NCI-H2107 (cell line): ENCODE results near the gene ADGRD1.
"Not testable (repeated sequence)": the region's sequence is repeated elsewhere in the genome, so short reads cannot be mapped to it uniquely, and the experiment has no call there.

ENCODE experiments used
- DNase-seq: peaks from one replicate; lab custom pipeline; 2025; lab: John Stamatoyannopoulos, UW

The ADGRD1 gene

DNA sequence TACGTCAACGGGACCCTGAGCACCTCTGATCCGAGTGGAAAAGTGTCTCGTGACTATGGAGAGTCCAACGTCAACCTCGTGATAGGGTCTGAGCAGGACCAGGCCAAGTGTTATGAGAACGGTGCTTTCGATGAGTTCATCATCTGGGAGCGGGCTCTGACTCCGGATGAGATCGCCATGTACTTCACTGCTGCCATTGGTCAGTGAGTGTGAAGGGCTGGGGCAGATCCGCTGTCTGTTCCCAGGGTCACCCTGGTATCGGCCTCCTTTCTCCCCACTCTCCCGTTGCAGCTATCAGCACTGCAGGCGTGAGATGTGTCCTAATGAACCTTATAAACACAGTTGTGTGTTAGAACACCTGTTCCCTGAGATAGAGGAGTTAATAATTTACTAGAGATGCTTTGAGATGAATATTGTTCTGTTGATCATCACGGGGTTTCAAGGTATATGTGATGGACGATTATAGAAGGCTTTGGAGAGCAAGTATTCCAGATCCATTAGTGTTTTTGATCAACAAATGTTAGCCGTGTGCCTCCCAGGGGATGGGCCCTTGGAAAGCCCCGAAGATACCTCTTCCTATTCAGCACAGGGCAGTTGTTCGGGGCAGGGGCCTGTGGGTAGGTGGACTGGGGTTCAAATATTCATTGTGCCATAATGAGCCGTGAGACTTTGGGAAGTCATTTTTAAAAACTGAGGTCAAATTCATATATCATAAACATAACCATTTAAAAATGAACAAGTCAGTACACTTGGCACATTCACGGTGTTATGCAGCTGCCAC is 33.6 kb downstream of the ADGRD1 start:
- no peak for DNase-seq

DNA sequence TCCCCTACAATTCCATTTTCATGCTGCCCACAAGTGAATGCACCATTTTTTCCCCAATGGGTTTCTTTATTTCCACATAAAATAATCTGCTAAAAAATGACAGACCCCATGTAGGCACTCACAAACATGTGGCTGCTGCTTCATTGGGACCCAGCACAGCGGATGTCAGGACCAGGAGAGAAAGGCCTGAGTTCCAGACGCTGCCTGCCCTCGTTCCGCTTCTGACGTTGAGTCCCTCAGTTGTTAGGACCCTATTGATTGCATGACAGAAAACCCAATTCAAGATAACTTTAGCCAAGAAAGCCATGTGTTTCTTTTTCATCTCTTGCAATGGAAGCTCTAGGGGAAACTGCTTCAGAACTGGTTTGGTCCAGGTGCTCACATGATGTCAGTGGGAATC is 34.6 kb downstream of the ADGRD1 start:
- DNase-seq, result no peak

GRCh38 chr12:130988751-130989150 is 35.0 kb downstream of the ADGRD1 start:
- DNase-seq, result no peak

- no peak for DNase-seq
These were observed 35.7 kb downstream of the ADGRD1 start for GRCh38 chr12:130989391-130989790.

GRCh38 chr12:130990034-130990433 is 36.3 kb downstream of the ADGRD1 start:
- no peak for DNase-seq

- DNase-seq, result no peak
These were observed 38.7 kb downstream of the ADGRD1 start for GRCh38 chr12:130992448-130992847.

DNA sequence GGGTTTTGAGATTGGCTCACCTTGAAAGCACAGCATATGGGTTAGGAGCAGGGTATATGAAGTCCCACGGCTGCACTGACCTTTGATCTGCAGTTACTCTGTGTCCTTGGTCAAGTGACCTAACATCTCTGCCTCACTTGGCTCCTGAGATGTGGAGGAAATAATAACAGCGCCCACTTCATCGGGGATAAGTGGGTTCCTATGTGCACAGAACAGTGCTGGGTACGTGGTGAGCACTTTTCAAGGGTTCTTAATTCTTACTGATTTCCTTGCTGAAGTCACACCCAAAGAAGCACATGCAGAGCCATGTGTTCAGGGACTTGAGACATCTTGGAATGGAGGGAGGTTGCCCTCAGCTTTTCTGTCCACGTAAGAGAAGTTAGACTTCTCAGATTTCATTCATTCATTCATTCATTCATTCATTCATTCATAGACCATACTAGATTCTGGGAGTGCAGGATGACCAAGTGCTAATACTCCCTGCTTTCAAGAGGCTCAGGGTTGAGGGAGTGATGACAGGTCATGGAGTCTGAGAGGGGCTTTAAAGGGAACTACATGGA is 39.4 kb downstream of the ADGRD1 start:
- DNase-seq, result no peak

DNA sequence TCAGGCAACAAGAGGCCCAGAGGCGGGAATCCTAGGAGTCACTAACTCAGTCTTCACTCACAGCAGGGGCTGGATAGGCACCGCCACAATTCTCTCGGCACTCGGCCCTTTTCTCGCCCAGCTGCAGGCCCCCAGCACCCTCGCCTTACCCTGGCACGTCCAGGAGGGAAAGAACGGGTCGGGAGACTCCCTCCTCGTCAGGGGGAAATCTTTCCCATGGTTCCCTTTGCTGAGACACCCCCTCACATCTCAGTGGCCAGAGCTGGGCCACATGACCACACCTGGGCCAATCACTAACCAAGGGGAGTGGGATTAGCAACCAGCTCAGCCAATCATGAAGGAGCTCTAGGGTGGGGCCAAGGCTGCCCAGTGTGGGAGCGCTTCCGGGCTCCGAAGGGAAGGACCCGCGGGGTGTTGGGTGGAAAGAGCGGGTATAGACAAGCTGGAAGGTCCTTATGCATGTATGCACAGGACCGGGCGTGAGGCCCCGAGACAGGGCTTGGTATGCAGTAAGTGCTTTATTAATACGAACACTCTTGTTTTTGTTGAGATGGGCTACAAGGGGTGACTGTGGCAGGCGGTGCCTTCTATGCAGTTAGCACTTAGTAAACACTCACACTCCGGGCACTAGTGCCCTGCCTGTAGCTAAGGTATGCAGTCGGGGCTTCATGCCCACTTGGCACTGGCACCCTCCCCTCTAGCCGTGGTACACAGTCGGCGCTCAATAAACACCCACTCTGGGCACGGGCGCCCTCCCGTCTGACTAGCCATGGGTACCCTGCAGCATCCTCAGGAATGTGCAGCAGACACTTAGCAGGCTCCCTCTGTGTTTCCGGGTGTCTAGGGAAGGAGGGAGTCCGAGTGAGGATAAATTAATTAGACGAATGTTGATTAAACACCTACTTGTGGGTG is 40.3 kb downstream of the ADGRD1 start:
- no peak for DNase-seq

DNA sequence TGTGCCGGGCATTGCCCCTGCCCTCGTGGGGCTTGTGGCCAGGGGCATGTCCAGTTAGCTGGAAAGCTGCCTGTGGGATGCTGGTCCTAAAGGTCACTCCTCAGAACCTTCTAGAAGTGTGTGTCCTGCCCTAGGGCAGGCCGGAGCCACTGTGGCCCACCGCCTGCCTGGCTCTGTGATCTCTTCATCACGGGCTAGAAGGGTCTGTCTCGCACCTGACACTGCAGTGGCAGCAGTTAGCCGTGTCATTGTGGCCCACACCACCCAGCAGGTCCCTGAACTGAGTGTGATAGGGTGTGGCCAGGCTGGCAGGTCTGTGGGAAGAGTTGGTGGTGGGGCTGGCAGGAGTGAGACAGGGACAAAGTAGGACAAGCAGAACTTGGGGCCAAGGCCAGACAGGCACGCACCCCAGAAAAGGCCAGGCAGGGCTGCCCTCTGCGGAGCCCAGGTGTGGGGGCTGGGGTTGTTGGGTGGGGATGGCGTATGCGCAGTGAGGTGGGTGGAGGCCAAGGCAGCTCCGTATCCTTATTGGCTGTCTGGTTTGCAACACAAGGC is 41.2 kb downstream of the ADGRD1 start:
- no peak for DNase-seq

DNA sequence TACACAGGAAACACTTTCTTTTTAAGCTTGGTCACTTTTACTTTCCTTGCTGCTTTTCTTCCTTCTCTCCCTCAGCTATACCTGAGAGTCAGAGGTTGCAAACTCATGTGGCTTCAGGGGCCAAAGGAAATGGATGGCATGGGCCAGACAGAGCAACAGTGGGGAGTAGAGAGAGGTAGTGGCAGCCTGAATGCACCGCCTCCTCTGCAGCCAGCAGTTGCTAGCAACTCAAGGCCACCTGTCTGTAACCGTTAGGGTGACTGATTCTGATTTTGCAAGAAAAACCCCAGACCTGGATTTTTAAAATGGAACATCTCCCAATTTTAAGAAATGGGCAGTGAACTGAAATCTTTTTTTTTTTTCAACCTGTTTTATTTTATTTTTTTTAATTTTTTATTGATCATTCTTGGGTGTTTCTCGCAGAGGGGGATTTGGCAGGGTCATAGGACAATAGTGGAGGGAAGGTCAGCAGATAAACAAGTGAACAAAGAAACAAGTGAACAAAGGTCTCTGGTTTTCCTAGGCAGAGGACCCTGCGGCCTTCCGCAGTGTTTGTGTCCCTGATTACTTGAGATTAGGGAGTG is 41.8 kb downstream of the ADGRD1 start:
- not testable (repeated sequence) for DNase-seq

DNA sequence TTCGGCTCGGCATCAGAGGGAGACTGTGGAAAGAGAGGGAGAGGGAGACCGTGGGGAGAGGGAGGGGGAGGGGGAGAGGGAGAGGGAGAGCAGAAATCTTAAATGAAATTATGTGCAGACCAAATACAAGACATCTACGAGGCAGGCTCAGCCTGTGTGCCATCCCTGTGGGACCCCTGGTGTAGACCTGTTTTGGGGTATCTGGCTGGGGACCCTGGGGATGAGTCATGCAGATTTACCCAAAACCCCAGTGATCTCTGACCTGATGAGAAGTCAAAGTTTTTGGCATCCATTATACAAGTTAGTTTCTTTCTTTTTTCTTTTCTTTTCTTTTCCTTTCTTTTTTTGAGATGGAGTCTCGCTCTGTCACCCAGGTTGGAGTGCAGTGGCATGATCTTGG is 44.4 kb downstream of the ADGRD1 start:
- DNase-seq, result no peak

DNA sequence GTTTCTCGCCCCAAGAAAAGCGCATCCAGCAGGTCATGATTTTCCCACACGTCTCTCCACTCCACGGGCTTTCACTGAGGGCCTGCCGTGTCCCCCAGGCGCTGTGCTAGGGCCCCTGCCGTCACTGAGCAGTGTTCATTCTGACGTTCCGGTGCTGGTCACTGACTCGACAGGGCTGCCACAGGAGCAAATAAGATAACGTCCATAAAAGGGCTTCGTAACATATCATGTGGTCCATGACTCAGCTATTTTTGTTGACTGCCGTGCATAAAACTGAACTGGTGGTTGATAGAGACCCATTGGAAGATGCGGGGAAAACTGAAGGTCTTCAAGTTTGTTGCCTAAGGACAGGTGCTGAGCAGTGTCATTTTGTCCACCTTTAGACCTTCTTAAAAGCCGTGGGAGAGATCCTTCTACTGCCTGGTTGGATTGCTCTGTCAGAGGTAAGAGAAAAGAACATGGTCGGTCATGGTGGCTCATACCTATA is 46.3 kb downstream of the ADGRD1 start:
- no peak for DNase-seq

DNA sequence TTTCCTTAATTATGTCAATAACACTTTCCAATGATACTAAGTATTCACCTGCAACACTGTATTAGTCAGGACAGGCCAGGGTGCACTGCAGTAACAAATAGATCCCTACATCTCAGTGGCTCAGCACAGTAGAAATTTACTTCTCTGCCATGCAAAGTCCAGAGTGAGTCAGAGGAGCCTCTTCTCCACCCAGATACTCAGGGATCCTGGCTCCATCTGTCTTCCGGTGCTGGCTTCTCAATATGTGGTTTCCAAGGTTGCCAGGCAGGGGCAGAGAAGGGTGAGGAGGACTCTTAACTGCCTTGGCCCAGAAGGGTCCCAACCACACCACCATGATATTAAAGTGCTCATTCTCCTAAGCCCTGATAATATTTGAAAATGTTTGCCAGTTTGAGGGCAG is 47.8 kb downstream of the ADGRD1 start:
- DNase-seq, result no peak

DNA sequence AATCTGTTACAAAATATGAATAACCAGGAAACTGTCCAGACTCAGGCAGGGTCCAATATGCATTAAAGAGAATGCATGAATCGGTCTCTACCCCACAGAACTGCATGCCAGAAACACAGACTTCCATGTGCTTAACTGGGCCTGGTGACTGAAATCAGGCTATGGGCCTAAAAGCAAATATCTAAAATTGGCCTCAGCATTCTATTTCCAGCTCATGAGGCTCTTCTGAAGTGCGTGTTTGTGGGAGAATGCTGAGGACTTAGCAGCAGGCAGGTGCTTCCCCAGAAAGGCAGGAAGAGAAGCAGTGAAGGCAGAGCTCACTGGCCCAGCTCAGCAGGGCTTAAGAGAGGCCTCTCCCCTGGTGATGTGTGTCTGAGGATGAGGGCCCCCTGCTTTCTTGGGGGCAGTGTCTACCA is 48.5 kb downstream of the ADGRD1 start:
- no peak for DNase-seq

DNA sequence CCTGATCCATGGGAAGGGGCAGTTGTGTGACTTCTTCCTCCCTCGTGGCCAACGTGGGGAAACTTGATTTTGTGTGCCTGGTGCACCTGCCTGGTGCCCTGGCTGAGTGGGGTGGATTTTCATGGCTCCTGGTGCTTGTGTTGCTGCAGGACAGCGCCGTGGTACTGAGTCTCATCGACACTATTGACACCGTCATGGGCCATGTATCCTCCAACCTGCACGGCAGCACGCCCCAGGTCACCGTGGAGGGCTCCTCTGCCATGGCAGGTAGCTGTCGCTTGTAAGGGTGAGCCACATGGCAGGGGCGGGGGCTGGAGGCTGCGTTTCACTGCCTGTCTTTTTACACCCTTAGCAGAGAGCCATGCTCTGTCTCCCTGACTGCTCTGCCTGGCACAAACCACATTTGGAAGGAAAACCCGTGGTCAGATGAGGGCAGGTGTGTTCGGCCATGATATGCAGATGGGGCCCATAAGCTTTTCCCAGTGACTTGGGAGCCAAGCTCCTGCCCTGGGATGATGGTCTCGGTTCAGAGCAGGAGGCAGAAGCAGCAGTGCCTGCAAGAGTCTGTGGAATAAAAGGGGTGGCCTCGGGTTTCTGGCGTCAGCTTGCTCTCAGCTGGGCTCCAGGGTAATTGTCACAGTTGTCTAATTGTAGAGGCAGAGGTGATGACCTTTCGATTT is 49.5 kb downstream of the ADGRD1 start:
- DNase-seq, result no peak

GRCh38 chr12:131003716-131004045 is 50.0 kb downstream of the ADGRD1 start:
- no peak for DNase-seq

DNA sequence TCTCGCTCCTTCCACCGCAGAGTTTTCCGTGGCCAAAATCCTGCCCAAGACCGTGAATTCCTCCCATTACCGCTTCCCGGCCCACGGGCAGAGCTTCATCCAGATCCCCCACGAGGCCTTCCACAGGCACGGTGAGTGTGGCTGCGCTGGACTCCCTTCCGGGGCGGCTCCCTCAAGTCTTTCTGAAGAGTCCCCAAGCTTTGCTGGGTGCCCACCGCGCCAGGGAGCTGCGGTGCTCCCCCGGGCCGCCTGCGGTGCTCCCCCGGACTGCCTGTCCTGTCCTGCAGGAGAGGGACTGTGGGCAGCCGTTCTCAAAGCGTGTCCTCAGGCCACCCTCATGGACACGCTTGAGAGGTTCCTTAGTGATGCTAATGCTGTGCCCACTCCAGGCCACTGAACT is 50.5 kb downstream of the ADGRD1 start:
- DNase-seq, result no peak

DNA sequence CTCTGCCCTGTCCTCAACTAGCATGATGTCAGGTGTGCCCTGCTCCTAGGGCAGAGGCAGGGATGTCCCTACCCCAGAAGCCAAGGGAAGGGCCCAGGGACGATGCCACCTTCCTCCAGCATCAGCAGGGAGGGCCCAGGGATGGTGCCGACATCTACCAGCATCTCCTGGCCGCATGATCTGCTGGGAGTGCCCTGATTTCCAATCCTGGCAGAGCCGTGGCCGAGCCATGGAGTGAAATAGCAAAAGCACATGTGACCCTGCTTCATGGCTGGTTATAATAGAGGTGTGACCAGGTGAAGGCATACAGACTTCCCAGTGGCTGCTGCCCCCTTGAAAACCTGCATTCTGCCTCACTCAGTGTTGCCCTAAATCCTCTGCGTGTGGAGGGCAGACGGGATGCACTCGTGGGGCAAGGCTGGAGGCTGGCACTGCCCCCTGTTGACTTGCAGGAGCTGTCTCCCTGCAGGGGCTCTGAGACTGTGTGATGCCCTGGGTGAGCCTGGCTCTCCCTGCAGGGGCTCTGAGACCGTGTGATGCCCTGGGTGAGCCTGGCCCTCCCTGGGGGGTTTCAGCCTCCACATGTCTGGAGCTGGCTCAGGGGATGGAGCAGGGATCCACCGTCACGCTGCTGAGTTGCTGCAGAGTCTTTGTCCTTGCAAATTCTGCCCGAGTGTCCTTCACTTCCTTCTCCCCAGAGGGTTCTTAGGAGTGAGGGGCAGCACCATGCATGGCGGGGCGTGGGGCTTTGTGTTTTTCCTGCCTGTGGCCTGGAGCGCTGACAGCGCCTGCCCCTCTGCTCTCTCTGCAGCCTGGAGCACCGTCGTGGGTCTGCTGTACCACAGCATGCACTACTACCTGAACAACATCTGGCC is 51.7 kb downstream of the ADGRD1 start:
- DNase-seq, result no peak

DNA sequence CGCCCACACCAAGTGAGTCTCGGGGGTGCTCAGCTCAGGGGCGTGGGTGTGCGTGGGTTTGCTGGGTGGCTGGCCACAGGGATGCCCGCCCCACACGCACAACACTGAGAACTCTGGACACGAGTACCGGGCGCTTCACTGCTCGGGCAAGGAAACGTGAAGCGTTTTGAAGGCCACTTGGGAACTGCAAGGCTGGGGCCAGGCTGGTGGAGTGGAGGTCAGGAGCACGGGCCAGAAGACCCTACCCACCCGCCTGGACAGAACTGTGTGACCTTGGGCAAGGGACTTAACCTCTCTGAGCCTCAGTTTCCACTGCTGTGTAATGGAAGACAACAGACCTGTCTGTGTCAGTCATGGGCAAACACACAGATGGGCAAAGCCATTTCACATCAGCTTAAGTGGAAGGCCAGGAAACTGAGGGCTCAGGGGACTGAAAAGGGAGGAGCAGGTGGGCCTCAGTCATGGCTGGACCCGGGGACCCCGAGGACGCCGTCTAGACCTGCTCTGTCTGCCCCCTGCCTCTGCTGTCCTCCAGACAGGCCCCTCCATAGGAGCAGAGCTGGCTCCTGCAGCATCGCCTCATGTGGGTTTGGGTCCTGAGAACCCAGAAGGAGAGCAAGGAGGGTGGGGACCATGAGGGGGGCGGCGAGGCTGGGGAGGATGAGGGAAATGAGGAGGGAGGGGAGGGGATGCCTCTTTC is 52.5 kb downstream of the ADGRD1 start:
- no peak for DNase-seq
